ENCODE data around the gene KCTD1. TPM values are rescaled to one million over a fixed set of nuclear protein-coding genes. Genes with fewer than 3 reads are reported as not detected.
A peak's percentile ranks its signal among the peaks of the same experiment; 100 is the strongest.

The KCTD1 gene
- total RNA-seq, 1 donor from 2014 or later, result 14.6 TPM

DNA sequence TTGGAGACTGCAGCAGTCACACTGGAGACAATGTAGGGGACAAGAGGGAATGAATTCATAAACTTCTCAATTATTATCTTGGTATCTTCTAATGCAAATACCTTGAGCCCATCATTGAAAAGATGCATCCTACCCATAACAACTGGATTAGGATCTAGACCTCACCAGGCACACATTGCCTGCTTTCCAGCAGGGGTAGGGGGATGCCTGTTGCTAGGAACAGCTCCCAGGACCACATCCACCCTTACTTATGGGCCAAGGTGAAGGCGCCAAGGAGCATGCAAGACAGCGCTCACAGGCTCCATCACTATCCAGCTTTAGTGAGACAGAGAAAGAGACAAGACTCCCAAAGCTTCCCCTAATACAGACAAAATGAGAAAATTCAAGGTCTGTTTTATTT is 24.4 kb downstream of the KCTD1 start:
- DNase-seq, result no peak

DNA sequence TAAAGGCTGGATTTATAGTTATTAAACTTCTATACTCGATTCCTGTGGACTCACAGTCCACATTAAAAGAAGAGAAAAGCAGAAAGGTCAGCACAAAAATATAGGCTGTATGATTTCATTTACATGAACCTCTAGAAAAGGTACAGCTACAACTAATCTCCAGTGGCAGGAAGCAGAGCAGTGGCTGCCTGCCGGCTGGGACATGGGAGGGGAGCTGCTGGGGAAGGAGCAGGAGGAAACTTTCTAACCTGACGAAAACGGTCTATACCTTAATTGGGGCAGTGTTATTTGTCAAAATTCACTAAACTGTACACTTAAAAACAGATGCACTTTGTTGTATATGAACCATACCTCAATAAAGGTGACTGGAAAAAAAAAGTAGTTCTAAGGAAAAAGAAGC is 26.7 kb downstream of the KCTD1 start:
- no peak for DNase-seq

DNA sequence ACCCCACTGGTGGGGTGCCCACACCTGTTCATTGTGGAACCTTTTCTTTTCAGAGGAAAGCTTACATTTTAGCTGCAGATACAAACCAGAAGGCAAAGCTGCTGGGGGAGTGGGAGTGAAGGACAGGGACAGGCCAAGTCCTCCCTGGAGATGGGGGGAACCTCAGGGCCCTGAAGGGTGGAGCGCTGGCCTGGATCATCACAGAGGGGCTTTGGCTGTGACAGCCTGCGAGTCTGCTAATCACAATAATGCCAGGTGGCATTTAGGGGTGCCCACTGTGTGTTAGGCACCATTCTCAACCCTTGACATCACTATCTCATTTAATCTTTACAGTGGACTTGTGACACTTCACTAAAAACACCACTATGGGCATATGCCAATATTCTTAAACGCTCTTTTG is 27.4 kb downstream of the KCTD1 start:
- no peak for DNase-seq

DNA sequence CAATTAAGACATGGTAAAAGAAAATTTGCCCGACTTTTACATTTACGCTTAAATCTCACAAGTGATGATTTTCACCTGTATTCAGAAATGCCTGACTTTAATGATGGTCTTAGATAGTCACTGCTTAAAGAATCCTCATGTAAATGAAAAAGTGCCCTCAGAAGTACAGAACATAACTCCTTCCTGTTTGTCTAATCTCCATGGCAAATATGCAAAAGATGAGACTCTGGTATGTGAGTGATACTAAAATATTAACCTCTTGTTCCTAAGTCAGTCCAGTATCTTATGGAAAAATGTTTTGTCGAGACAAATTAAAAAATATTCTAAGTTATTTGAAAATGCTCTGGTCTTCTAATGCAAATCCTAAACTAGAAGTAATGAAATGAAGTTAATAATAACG is 29.2 kb downstream of the KCTD1 start:
- DNase-seq, result no peak

DNA sequence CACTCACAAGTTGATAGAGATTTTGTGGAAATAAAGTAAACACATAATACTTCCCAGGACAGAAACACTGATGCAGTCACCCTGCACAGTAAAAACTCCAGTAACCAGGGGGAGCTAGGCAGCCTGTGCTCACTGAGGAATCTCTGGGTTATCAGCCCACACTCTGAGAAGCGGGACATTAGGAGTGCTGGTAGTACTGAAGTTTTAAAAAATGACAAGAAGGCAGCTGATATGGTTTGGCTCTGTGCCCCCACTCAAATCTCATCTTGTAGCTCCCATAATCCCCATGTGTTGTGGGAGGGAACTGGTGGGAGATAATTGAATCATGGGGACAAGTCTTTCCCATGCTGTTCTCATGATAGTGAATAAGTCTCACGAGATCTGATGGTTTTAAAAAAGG is 31.4 kb downstream of the KCTD1 start:
- no peak for DNase-seq

DNA sequence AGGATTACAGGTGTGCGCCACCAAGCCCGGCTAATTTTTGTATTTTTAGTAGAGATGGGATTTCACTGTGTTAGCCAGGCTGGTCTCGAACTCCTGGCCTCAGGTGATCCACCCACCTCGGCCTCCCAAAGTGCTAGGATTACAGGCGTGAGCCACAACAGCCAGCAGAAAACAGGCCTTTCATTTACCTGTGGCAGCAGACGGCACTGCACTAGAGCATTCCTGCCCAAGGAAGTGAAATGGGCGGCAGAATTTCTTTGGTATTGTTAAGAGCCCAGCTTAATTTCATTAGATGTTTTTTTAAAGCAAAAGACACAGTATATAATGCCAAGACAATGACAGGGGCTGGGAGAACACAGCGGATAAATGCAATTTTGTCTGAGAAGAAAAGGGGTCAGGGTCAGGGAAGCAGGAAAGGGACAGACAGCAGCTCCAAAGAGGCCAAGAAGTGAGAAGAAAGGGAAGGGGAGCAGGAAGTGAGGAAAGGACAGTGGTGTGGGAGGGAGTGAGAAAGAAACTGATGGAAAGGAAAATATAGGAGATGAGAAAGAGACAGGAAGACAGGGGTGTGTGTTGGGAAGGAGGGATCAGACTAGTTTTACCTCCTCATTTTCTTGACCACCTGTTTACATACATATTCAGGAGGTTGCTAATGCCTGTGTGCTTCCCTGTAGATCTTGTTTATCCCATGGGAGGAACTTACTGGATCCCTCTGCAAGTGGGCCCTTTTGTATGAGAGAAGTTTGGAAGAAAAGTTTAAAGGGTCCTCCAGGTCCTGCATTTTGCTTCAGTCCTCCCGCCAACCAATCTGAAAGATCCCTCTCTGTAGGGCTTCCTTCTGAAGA is 32.5 kb downstream of the KCTD1 start:
- no peak for DNase-seq

DNA sequence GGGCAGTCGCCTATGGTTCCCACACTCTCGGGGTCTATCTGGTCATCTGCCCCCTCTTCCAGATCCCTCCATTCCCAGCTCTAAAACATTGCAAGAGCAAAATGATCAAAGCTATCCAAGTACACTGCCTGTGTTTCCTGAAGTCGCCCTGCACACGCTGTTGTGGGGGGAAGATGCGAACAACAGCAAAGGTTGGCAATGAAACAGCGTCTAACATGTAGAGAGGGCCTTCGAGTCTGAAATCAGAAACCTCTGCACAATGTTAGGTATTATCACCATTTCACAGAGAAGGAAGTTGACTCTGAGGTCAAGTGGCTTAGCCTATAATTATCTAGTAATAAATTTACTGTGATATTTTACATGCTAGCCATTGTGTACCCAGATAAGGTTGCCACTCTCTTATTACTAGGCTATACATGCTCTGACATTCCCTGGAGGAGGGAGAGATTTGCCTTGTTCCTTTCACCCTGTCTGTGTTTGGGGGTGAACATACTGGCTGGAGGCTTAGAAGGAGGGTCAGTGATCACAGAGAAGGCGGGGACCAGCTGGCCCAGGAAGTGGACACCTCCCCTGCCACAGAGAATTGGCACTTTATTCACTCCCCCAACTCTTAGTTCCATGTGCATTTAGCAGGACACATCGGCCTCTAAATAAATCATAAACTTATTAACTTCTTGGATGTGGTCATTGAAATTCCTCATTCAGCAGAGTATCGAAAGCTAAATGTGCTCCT is 36.8 kb downstream of the KCTD1 start:
- DNase-seq, result no peak

DNA sequence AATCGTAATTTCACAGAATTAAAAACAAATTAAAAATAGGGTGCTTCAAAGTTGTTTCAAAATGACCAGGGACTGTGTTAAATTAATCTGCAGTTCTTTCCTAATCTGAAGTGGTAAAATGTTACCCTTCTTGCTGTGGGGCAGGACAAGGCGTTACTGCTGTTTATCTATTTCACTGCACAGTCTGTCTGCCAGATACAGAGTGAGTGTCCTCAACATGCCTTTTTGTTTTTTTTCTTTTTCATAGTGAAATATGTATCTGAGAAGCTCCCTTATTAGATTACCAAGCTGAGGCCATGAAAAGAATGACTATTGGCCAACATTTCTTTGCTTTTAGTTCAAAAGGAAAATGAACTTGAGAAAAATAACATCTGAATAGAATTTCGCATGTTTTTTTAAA is 38.0 kb downstream of the KCTD1 start:
- no peak for DNase-seq

DNA sequence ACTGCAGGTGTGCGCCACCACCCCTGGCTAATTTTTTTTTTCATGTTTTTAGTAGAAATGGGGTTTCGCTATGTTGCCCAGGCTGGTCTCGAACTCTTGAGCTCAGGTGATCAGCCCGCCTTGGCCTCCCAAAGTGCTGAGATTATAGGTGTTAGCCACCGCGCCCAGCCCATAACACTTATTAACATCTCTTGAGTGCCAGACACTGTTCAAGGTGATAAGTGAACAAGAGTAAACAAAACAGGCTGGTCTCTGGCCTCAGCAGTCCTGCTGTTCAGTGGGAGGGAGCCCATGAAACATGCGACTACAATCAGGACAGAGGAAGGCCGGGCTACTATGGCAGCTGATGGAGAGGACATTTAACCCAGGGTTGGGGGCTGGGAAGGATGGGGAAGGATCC is 42.3 kb downstream of the KCTD1 start:
- DNase-seq, result no peak

DNA sequence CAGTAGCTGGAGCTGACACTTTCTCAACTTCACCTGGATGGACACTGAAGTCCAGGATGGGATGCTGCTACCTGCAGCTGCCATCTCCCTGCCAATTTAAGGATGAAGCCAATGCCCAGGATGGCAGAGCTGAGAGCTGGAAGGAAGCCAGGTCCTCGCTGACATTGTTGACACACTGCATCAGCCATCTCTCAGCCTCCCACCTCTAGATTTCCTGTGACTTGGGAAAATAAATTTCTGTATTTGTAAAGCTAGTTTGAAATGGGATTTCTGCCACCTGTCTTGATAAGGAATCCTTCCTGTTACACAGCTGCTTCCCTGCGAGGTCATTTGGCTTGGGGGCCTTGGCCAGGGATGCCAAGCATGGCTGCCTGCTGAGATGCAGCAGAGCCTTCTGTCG is 43.5 kb downstream of the KCTD1 start:
- DNase-seq, result no peak

DNA sequence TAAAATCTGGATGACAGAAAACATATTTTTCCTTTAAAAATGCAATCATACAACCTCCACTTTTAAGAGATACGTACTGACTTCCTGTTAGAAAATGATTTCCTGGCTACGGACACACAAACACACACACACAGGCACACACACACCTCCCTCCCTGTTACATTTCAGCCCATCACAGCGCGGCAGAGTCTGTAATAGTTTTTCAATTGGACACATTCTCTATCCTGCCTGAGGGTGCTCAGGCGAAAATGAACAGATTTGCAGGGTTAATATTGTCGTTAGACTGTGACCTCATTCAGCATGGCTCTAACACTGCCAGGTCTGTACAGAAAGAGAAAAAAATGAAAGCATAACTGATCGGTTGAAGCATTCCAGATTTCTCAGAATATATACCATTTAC is 45.0 kb downstream of the KCTD1 start:
- peak; percentile 23 for DNase-seq

DNA sequence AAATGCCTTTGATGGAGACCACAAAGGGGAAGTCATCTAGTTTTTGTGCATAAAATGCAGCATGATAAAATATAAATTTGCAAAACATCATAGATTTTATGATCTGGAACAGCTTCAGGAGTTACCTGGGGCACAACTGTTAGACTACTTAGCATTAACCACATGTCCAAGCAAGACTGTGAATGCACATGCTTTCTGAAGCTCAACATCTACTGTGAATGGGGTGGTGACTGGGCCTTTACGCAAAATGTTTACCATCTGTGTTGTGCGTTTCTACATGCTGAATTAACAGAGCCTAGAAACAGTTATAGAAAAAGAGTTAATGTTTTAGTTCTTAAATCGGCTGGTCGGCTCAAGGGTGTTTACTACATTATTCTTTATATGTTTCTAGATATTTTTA is 45.5 kb downstream of the KCTD1 start:
- no peak for DNase-seq

DNA sequence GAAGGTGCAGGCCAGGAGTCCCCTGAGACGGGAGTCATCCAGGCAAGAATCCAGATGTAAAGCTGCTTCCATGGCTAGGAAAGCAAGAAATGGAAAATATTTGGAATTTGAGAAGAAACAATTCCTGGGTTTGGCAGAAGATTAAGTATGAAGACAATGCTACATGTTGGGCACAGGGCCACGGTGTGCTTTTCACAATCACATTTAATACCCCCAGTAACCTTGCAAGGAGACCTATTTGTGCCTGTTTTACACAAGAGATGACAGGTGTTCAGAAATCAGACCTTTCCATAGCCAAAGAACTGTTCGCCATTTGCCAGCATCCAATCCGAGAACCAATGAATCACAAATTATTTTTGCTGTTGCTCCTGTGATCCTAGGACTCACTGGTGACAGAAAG is 50.5 kb downstream of the KCTD1 start:
- DNase-seq, result no peak

DNA sequence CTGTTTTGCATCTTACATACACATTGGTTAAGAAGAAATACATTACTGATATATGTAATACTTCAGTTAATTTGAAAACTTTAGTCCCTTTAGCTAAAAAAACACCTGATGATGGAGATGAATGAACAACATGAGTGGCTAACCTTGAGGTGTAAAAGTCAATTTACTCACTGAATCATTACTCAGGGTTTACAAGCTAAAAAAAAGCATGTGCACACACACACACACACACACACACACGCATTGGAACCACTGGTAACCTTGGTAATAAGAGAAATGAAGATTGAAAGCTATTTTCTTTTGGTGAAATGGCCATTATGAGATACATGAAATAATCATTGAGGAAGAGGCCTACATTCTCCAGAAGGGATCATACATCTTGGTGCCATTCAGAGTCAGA is 51.8 kb downstream of the KCTD1 start:
- no peak for DNase-seq

DNA sequence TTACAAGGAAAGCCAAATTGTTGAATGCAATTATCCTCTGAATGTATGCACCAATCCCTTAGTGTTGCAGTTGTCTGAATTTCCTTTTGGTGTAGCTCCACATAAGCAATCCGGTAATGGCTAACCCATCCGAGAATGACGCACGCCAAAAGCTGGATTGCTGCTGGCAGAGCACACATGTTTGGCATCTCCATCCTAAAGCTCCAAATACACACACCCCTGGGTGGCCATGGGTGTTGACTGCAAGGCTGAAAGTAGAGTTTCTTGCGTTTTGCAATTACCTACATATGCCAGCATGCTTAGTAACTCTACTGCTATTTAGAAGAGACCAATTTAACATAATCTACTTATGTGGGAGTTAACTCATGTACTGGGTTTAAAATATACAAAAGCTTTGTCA is 53.1 kb downstream of the KCTD1 start:
- no peak for DNase-seq

DNA sequence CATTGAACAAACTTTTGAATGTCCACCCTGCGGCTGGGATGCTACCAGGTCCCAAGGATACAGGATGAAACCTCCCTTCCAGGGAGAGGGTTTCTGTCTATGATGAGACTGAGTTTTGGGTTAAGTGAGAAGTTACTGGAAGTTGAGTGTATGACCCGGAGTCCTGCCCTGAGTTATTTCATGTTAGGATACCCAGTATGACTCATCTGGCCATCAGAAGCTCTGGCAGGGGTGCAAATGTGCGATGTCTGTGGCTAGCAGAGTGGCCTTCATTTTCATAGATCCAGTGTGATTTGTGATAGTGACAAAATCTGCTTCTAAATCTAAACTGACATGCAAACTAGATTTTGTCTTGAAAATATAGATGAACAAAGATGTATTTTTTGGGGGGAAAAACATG is 55.3 kb downstream of the KCTD1 start:
- no peak for DNase-seq

DNA sequence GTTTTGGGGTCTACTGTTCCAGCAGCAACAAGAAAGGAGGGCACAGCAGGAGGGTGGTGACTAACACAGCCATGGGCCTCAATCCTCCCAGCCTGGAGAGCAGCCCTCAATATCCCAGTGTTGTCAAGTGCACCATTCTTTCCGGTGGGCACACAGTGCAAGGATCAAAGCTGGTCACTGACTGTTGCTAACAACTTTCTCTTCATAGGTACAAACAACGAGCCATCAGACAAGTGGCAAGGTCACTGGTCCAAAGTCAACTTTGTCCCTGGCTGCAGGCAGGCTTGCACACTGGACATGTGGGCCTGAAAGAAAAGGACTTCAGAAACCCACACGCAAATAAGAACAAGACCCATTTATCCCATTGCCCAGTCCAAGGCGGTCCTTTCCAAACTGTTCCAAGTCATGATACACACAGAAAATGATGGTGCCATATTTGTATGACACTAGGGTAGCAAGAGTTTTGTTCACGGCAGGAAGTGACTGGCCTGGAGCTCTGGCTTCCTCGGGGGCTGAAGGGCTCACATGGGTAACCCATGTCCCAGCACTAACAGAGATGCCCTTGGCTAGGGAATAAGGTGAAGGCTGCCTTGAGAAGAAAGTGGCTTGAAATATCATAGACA is 57.0 kb downstream of the KCTD1 start:
- DNase-seq, result no peak

DNA sequence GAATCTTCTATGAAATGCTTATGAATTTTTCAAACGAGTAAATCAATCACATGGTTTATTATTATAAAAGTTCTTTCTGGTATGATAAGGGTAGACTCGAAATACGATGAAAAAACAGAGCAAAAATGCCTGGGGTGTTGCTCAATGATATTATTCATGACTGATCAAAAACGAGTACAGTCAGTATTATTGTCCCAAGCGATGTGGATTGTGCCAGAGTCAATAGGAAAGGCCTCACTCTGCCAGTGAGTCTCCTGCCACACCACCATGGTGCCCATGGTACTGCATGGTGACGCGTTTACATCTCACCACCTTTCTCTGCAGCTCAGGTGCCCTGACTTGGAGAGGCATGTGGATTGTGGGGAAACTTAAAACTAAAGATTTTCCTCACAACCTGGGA is 58.5 kb downstream of the KCTD1 start:
- no peak for DNase-seq

DNA sequence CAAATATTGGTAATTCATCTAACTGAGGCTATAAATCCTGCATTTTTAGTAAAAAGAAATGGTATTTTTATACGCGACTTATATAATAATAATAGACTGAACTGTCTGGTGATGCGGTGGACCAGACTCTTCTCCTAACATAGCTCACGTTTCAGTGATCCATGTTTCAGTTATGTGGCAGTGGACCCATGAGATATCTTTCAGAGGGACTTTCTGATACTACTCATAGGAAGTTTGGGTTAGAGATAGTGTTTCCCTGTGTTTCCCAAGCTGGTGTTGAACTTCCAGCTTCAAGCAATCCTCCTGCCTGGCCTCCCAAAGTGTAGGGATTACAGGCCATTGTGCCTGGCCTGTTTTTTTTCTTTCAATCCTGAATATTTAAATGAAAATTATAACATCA is 59.2 kb downstream of the KCTD1 start:
- DNase-seq, result no peak

DNA sequence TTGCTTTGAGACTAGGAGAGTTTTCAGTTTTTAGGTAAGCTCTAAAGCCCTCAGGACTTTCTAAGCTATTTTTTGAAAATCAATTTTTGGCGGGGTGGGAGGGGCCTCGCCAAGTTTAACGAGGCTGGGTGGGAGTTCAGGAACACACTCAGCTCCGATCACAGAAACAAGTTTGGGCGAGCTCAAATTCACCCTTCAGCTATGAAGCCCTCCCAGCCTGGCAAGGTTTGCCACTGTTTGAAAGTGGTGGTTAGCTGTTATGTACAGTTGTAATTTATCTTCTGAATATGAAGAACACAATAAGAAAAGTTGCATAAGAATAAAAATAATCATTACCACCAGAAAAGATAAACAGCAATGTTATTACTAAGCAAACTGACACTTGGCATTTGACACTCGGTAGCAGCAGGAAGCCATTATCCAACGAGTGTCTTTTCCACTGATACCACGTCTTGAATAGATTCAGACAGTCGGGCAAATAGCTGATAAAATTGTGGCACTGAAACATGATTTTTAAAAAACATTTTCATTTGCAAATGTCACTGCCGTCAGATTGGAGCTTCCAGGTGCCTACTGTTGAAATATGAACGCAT is 59.8 kb downstream of the KCTD1 start:
- DNase-seq, result no peak

DNA sequence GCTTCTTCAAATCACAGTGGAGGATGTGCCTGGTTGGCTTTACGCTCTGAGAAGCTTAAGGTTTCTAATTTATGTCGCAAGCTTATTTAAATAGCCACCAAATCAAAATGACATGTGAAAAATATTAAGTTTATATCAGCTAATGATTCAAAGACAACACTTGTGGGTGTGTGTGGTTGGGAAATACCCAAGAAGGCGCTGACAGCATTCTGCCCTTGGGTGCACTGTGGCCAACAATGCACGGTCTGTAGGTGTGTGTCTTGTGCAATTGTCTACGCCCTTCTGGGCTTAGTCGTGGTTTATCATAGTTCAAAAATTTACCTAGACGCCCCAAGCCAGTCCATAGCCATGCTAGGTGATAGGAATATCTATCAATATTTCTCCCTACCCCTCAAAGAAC is 60.9 kb downstream of the KCTD1 start:
- DNase-seq, result no peak

DNA sequence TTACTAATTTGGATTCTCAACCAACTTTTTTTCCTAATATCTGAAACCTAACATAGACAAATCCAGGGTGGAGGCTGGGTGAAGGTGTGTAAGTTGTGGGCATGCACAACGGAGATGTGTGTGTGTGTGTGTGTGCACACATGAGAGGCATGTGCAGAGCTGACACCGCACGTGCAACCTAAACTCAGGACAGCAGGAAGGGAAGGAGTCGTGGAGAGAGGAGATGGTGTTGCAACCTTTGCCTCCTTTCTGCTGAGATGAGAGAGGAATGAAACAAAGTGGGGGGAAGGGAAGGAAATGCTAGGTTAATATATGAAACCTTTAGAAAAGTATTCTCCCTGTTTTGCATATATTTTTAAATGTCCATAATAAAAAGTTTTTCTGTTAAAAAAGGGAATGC is 64.7 kb downstream of the KCTD1 start:
- no peak for DNase-seq

DNA sequence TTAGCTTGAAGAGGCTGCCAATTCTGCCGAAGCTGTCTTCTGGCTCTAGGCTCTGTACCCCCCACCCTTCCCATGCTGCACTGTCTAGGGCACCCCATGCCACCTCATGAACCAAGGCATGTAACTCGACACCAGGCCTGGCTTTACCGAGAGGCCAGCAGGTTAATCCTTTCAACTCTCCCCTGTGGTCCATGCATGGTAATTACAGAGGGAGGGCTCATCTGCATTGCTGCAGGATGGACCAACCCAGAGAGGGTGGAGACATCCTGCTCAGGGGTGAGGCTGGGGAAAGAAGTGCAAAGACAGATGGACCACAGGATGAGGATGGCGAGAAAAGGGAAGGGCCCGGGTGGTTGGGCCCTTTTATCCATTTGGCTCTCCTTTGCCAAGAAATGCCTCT is 65.8 kb downstream of the KCTD1 start:
- DNase-seq, result no peak
